Tibial nerve (tissue), 4 donors: ENCODE results near the gene ZFAND3. TPM values are rescaled to one million over a fixed set of nuclear protein-coding genes. Genes with fewer than 3 reads are reported as not detected.

Experiments used
- DNase-seq, 2 donors: peaks; one replicate each; pipeline ENCODE4 v3.0.0-alpha.2; 2019; ENCODE audit warnings: low spot score in 2 of 2
- H3K27ac ChIP-seq, 4 donors: fragments of 200-600 bp; sonication (generic) in 3 of 4; one replicate each; pipeline ENCODE4 v1.5.1; 2017 to 2019; ENCODE audit warnings: mild to moderate bottlenecking in 1 of 4
- H3K27me3 ChIP-seq, 2 donors: fragments of 200-600 bp; sonication (generic) in 1 of 2; one replicate each; pipeline versions ENCODE4 v1.5.1 to v1.6.0; 2017 to 2019
- H3K36me3 ChIP-seq, 3 donors: fragments of 200-600 bp; sonication (generic); one replicate each; pipeline ENCODE4 v1.5.1; 2018 to 2019
- H3K4me1 ChIP-seq, 4 donors: fragments of 200-600 bp; sonication (generic) in 3 of 4; one replicate each; pipeline ENCODE4 v1.5.1; 2017 to 2019
- H3K4me3 ChIP-seq, 4 donors: fragments of 200-600 bp; sonication (generic) in 3 of 4; one replicate each; pipeline ENCODE4 v1.5.1; 2017 to 2019; ENCODE audit warnings: mild to moderate bottlenecking in 1 of 4, moderate library complexity in 1 of 4
- H3K9me3 ChIP-seq, 4 donors: fragments of 200-600 bp; sonication (generic) in 3 of 4; one replicate each; pipeline ENCODE4 v1.5.1; 2017 to 2019
- CTCF ChIP-seq, 5 experiments: fragments of 200-600 bp in 3 of 5; fragments of 450-650 bp in 2 of 5; sonication (generic) in 3 of 5; IDR thresholded peaks; one replicate each; pipeline ENCODE4 v1.5.1; 2016 to 2019; ENCODE audit warnings: antibody characterized with exemption in 5 of 5, mild to moderate bottlenecking in 3 of 5, moderate library complexity in 2 of 5
- EP300 ChIP-seq, 2 donors: sonication (generic); formaldehyde crosslinking; IDR thresholded peaks; one replicate each; pipeline ENCODE4 v1.6.1; 2017; ENCODE audit warnings: antibody characterized with exemption in 2 of 2, mild to moderate bottlenecking in 1 of 2
- POLR2A ChIP-seq, 2 donors: fragments of 450-650 bp; IDR thresholded peaks; one replicate each; pipeline ENCODE4 v1.6.1; 2017; ENCODE audit warnings: antibody characterized with exemption in 2 of 2, mild to moderate bottlenecking in 2 of 2, moderate library complexity in 2 of 2
- WGBS, 2 donors: methylation state at CpG; one replicate each; pipeline ENCODE4 v1.1.5; 2018; 5-methylcytosine and 5-hydroxymethylcytosine counted together
- total RNA-seq, 4 donors: library from RNA; depleted of rRNA; stranded (reverse); fragments of >200 nt; gene quantifications; one replicate each; pipeline ENCODE4 v1.1.0, GENCODE V29; 2016

The ZFAND3 gene
- total RNA-seq, 4 donors from 2014 or later: 30.1 to 47.9 (median 39.1) TPM

- Histone ChIP-seq H3K27ac (no peak overlapping the region), H3K4me1 (peaks cover 0 to 20% (median 0%) of the 10 kb centered on the region in 4 donors), H3K9me3 (no peaks in the 10 kb centered on the region), H3K4me3 (no peak overlapping the region), H3K36me3 (peaks cover 0 to 33% (median 0%) of the 10 kb centered on the region in 3 donors), H3K27me3 (no peaks in the 10 kb centered on the region)
- TF ChIP-seq EP300 (IDR thresholded peaks at IDR 0.05) (no peak), POLR2A (IDR thresholded peaks at IDR 0.05) (no peak), CTCF (IDR thresholded peaks at IDR 0.05) (no peak)
- 90 to 95% methylated on average over 14 of the region's 14 CpGs for WGBS, 2 donors
- no peak for DNase-seq
Observed at GRCh38 chr6:38177882-38178583, 358.5 kb downstream of the ZFAND3 start.

GRCh38 chr6:38178584-38178886 lies 359.0 kb downstream of the ZFAND3 start:
- no peak for DNase-seq
- no peak overlapping the region for H3K27ac ChIP-seq
- no peak overlapping the region for H3K4me3 ChIP-seq
- no peaks in the 10 kb centered on the region for H3K27me3 ChIP-seq
- no peak for TF ChIP-seq EP300 (IDR thresholded peaks at IDR 0.05)
- no peak for TF ChIP-seq CTCF (IDR thresholded peaks at IDR 0.05)
- no peak for TF ChIP-seq POLR2A (IDR thresholded peaks at IDR 0.05)
- H3K36me3 ChIP-seq: peaks cover 0 to 28% (median 0%) of the 10 kb centered on the region in 3 donors
- whole genome bisulfite sequencing, 2 donors: 72 to 91% methylated on average over 2 of the region's 2 CpGs
- H3K9me3 ChIP-seq: no peaks in the 10 kb centered on the region
- peaks cover 0 to 20% (median 0%) of the 10 kb centered on the region in 4 donors for H3K4me1 ChIP-seq

GRCh38 chr6:38179300-38179699 lies 359.8 kb downstream of the ZFAND3 start:
- TF ChIP-seq CTCF (IDR thresholded peaks at IDR 0.05) (no peak), EP300 (IDR thresholded peaks at IDR 0.05) (no peak), POLR2A (IDR thresholded peaks at IDR 0.05) (no peak)
- WGBS, 2 donors: 92 to 96% methylated on average over 6 to 7 of the region's 7 CpGs

GRCh38 chr6:38179794-38180430 lies 360.4 kb downstream of the ZFAND3 start:
- WGBS, 2 donors: 88 to 92% methylated on average over 12 of the region's 12 CpGs
- Histone ChIP-seq H3K27me3 (no peaks in the 10 kb centered on the region), H3K36me3 (peaks cover 0 to 14% (median 0%) of the 10 kb centered on the region in 3 donors), H3K4me1 (peaks cover 0 to 26% (median 0%) of the 10 kb centered on the region in 4 donors), H3K9me3 (no peaks in the 10 kb centered on the region), H3K4me3 (no peak overlapping the region), H3K27ac (no peak overlapping the region)
- no peak for DNase-seq
- TF ChIP-seq CTCF (IDR thresholded peaks at IDR 0.05) (no peak), EP300 (IDR thresholded peaks at IDR 0.05) (no peak), POLR2A (IDR thresholded peaks at IDR 0.05) (no peak)

More at GRCh38 chr6:38179300-38179699, 359.8 kb downstream of the ZFAND3 start:
- H3K36me3 ChIP-seq: peaks cover 0 to 21% (median 0%) of the 10 kb centered on the region in 3 donors
- H3K27ac ChIP-seq: no peak overlapping the region
- DNase-seq: no peak
- no peaks in the 10 kb centered on the region for H3K9me3 ChIP-seq
- no peaks in the 10 kb centered on the region for H3K27me3 ChIP-seq
- H3K4me3 ChIP-seq: no peak overlapping the region
- H3K4me1 ChIP-seq: peaks cover 0 to 20% (median 0%) of the 10 kb centered on the region in 4 donors

GRCh38 chr6:38180586-38180985 lies 361.1 kb downstream of the ZFAND3 start:
- Histone ChIP-seq H3K27ac (no peak overlapping the region), H3K27me3 (no peaks in the 10 kb centered on the region), H3K9me3 (no peaks in the 10 kb centered on the region), H3K4me3 (no peak overlapping the region), H3K36me3 (peaks cover 0 to 8% (median 0%) of the 10 kb centered on the region in 3 donors), H3K4me1 (peaks cover 0 to 26% (median 0%) of the 10 kb centered on the region in 4 donors)
- TF ChIP-seq EP300 (IDR thresholded peaks at IDR 0.05) (no peak), CTCF (IDR thresholded peaks at IDR 0.05) (no peak)
- 77 to 79% methylated on average over 12 of the region's 12 CpGs for WGBS, 2 donors
- DNase-seq: no peak
